CD4-positive, alpha-beta memory T cell (primary cell): ENCODE results near the gene PDCD7. TPM values are rescaled to one million over a fixed set of nuclear protein-coding genes. Genes with fewer than 3 reads are reported as not detected.

ENCODE experiments used
- CTCF ChIA-PET: fragments of 350-600 bp; sonication (Branson Sonifier 250); formaldehyde crosslinking; loops from one replicate; lab custom pipeline; 2021; ENCODE audit warnings: inconsistent platforms; ENCODE audit not compliant: partially characterized antibody; lab: Charles Lee
- POLR2A ChIA-PET: fragments of 350-600 bp; sonication (Branson Sonifier 250); formaldehyde crosslinking; loops from one replicate; lab custom pipeline; 2021; ENCODE audit not compliant: partially characterized antibody; lab: Charles Lee
- DNase-seq, 5 donors: peaks; one replicate each; pipeline versions ENCODE4 v3.0.0 to v3.0.0-alpha.2; 2020 to 2022; ENCODE audit warnings: mixed read lengths in 1 of 5
- H3K27ac ChIP-seq: one replicate; pipeline ENCODE4 v1.7.0; 2013; ENCODE audit warnings: low read depth, low read length
- H3K27me3 ChIP-seq: 2 replicates; pipeline ENCODE4 v1.7.0; 2013; ENCODE audit warnings: mild to moderate bottlenecking, low read length, moderate library complexity; ENCODE audit not compliant: insufficient read depth
- H3K36me3 ChIP-seq: 2 replicates; pipeline ENCODE4 v1.7.0; 2013; ENCODE audit warnings: mild to moderate bottlenecking, low read length, moderate library complexity; ENCODE audit not compliant: insufficient read depth
- H3K4me1 ChIP-seq: 2 replicates; pipeline ENCODE4 v1.7.0; 2013; ENCODE audit warnings: mild to moderate bottlenecking, low read length, moderate library complexity; ENCODE audit not compliant: insufficient read depth
- H3K4me3 ChIP-seq, 2 donors: one replicate each; pipeline ENCODE4 v1.7.0; 2013; ENCODE audit warnings: low read length in 2 of 2, mild to moderate bottlenecking in 1 of 2
- H3K9me3 ChIP-seq, 2 donors: one replicate each; pipeline ENCODE4 v1.7.0; 2013; ENCODE audit warnings: low read length in 2 of 2, control low read depth in 1 of 2; ENCODE audit not compliant: control insufficient read depth in 1 of 2
- H3K27ac Mint-ChIP-seq, 7 donors: one replicate each; pipeline ENCODE4 v1.8.0; 2020 to 2021; ENCODE audit warnings: mixed read lengths in 7 of 7, mild to moderate bottlenecking in 6 of 7, inconsistent platforms in 3 of 7, moderate library complexity in 3 of 7
- H3K27me3 Mint-ChIP-seq, 2 donors: one replicate each; pipeline ENCODE4 v1.8.0; 2020 to 2021; ENCODE audit warnings: mixed read lengths in 2 of 2
- H3K36me3 Mint-ChIP-seq, 2 donors: one replicate each; pipeline ENCODE4 v1.8.0; 2020 to 2021; ENCODE audit warnings: mixed read lengths in 2 of 2, inconsistent platforms in 1 of 2, mild to moderate bottlenecking in 1 of 2
- H3K4me1 Mint-ChIP-seq, 4 donors: one replicate each; pipeline ENCODE4 v1.8.0; 2020 to 2021; ENCODE audit warnings: mixed read lengths in 4 of 4, mild to moderate bottlenecking in 1 of 4
- H3K4me3 Mint-ChIP-seq, 8 donors: one replicate each; pipeline ENCODE4 v1.8.0; 2020 to 2021; ENCODE audit warnings: mixed read lengths in 8 of 8, mild to moderate bottlenecking in 7 of 8, moderate library complexity in 6 of 8, inconsistent platforms in 3 of 8
- H3K9me3 Mint-ChIP-seq, 8 donors: one replicate each; pipeline ENCODE4 v1.8.0; 2020 to 2021; ENCODE audit warnings: mixed read lengths in 8 of 8, mild to moderate bottlenecking in 5 of 8, inconsistent platforms in 3 of 8, moderate library complexity in 1 of 8
- intact Hi-C: fragments of 100-400 bp; cut with micrococcal nuclease; formaldehyde crosslinking; loops from one replicate; pipeline ENCODE4 v1.15.1; 2023
- polyA plus RNA-seq, 2 donors: library from polyadenylated mRNA; unstranded; fragments of 300-500 nt; fragmentation: Illumina TruSeq; gene quantifications; one replicate each; pipeline ENCODE4 v1.2.3, GENCODE V29; 2021
- total RNA-seq, 2 experiments: library from RNA; stranded (reverse); gene quantifications; one replicate each; pipeline ENCODE4 v1.2.3, GENCODE V29; 2021

PDCD7 gene
- total and polyA plus RNA-seq, 4 experiments from 2014 or later, result 8.8 to 40.5 (median 22.8) TPM

GRCh38 chr15:65099336-65099735 is 34.3 kb downstream of the PDCD7 start:
- ChIA-PET POLR2A (no interaction called here), CTCF (interaction anchor here (0.8 kb wide), 1 partner anchor 37 kb away, joined by 3 read pairs; no protein-coding TSS in a partner anchor)
- peaks cover 34 to 52% of the 10 kb centered on the region in 2 donors for H3K36me3 Mint-ChIP-seq
- Histone ChIP-seq H3K27ac (no peak overlapping the region), H3K4me3 (no peak overlapping the region), H3K36me3 (peaks cover 20% of the 10 kb centered on the region), H3K27me3 (no peaks in the 10 kb centered on the region), H3K9me3 (no peaks in the 10 kb centered on the region), H3K4me1 (no peaks in the 10 kb centered on the region)
- H3K27me3 Mint-ChIP-seq, result no peaks in the 10 kb centered on the region
- intact Hi-C loops, result no loop called here
- H3K4me1 Mint-ChIP-seq, result peaks cover 0 to 5% (median 4%) of the 10 kb centered on the region in 4 donors
- no peak overlapping the region for H3K4me3 Mint-ChIP-seq
- no peaks in the 10 kb centered on the region for H3K9me3 Mint-ChIP-seq
- no peak overlapping the region for H3K27ac Mint-ChIP-seq
- DNase-seq, result no peak

DNA sequence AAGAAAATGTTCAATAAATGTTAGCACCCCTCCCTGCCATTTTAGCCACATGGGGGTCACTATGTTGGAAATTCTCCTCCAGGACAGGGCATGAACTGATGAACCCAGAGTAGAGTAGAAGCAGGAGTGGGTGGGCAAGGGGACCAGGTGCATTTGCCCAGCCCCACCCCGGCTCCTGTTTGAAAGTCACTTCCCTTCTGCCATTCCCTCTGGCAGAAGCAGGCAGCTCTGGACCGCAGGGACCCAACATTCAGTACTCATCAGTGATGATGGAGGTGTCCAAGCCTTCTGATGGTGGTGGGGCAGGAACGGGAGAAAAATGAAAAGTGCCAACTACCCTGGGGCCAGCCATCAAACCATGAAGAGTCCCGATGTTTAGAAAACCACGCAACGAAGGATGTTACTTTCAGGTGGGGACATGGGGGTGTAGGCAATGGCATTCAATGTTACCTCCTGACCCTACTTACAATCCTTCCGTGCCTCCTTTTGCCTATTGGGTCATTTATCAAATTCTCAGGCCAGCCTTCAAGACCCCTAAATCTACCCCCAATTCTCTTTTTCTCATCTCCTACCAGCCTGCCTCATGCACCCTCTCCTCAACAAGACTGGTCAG is 35.9 kb downstream of the PDCD7 start:
- peak overlapping the region in 3 of 7 donors; percentile 39 to 65 (median 55) for H3K27ac Mint-ChIP-seq
- intact Hi-C loops, result no loop called here
- peaks cover 34 to 50% of the 10 kb centered on the region in 2 donors for H3K36me3 Mint-ChIP-seq
- H3K27me3 Mint-ChIP-seq, result no peaks in the 10 kb centered on the region
- POLR2A ChIA-PET, result no interaction called here
- no peaks in the 10 kb centered on the region for H3K27me3 ChIP-seq
- no peak overlapping the region for H3K4me3 Mint-ChIP-seq
- DNase-seq, result no peak
- peaks cover 20% of the 10 kb centered on the region for H3K36me3 ChIP-seq
- H3K9me3 ChIP-seq, result no peaks in the 10 kb centered on the region
- no peak overlapping the region for H3K4me3 ChIP-seq
- no peaks in the 10 kb centered on the region for H3K4me1 ChIP-seq
- no peak overlapping the region for H3K27ac ChIP-seq
- H3K9me3 Mint-ChIP-seq, result no peaks in the 10 kb centered on the region
- CTCF ChIA-PET, result no interaction called here
- peaks cover 0 to 5% (median 4%) of the 10 kb centered on the region in 4 donors for H3K4me1 Mint-ChIP-seq

GRCh38 chr15:65096481-65097385 is 36.9 kb downstream of the PDCD7 start:
- H3K27ac Mint-ChIP-seq, result peak overlapping the region in 2 of 7 donors; percentile 29 to 31
- no peaks in the 10 kb centered on the region for H3K9me3 Mint-ChIP-seq
- CTCF ChIA-PET, result no interaction called here
- H3K4me1 Mint-ChIP-seq, result peaks cover 0 to 5% (median 4%) of the 10 kb centered on the region in 4 donors
- H3K4me3 Mint-ChIP-seq, result peak overlapping the region in 1 of 8 donors; percentile 31
- peaks cover 34 to 50% of the 10 kb centered on the region in 2 donors for H3K36me3 Mint-ChIP-seq
- Histone ChIP-seq H3K36me3 (peaks cover 20% of the 10 kb centered on the region), H3K27ac (no peak overlapping the region), H3K4me1 (no peaks in the 10 kb centered on the region), H3K9me3 (no peaks in the 10 kb centered on the region), H3K27me3 (no peaks in the 10 kb centered on the region), H3K4me3 (no peak overlapping the region)
- no peaks in the 10 kb centered on the region for H3K27me3 Mint-ChIP-seq
- POLR2A ChIA-PET, result no interaction called here
- intact Hi-C loops, result no loop called here
- no peak for DNase-seq

DNA sequence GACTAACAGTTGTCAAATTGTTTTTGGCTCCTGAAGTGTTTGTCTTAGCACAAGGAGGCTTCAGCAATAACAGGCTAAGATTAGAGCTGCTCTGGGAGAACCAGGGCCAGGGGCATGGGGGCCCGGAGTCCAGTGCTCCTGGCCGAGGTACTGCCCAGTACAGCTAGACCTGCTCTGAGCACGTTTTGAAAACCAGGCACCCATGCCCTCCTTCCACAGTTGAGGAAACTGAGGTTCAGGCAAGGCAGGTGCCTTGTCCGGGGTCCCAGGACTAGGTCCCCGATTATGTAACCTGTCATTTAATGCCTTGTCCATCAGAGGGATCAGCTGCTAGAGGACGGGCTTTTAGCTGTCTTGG is 37.9 kb downstream of the PDCD7 start:
- Histone ChIP-seq H3K27ac (no peak overlapping the region), H3K9me3 (no peaks in the 10 kb centered on the region), H3K36me3 (peaks cover 16% of the 10 kb centered on the region), H3K4me1 (no peaks in the 10 kb centered on the region), H3K27me3 (no peaks in the 10 kb centered on the region), H3K4me3 (no peak overlapping the region)
- H3K9me3 Mint-ChIP-seq, result no peaks in the 10 kb centered on the region
- H3K4me3 Mint-ChIP-seq, result no peak overlapping the region
- POLR2A ChIA-PET, result no interaction called here
- intact Hi-C loops, result no loop called here
- H3K27me3 Mint-ChIP-seq, result no peaks in the 10 kb centered on the region
- H3K4me1 Mint-ChIP-seq, result no peaks in the 10 kb centered on the region
- CTCF ChIA-PET, result interaction anchor here (0.6 kb wide), 1 partner anchor 188 kb away, joined by 3 read pairs; no protein-coding TSS in a partner anchor
- DNase-seq, result no peak
- peaks cover 24 to 41% of the 10 kb centered on the region in 2 donors for H3K36me3 Mint-ChIP-seq
- no peak overlapping the region for H3K27ac Mint-ChIP-seq

- no peak overlapping the region for H3K27ac ChIP-seq
These were observed 38.4 kb downstream of the PDCD7 start for GRCh38 chr15:65095011-65095746.

GRCh38 chr15:65094294-65094995 is 39.2 kb downstream of the PDCD7 start:
- Histone ChIP-seq H3K27ac (no peak overlapping the region), H3K36me3 (peaks cover 12% of the 10 kb centered on the region), H3K9me3 (no peaks in the 10 kb centered on the region), H3K4me3 (no peak overlapping the region), H3K27me3 (no peaks in the 10 kb centered on the region), H3K4me1 (no peaks in the 10 kb centered on the region)
- peak overlapping the region in 1 of 7 donors; percentile 12 for H3K27ac Mint-ChIP-seq
- H3K4me3 Mint-ChIP-seq, result peak overlapping the region in 1 of 8 donors; percentile 32
- peaks cover 20 to 32% of the 10 kb centered on the region in 2 donors for H3K36me3 Mint-ChIP-seq
- POLR2A ChIA-PET, result no interaction called here
- intact Hi-C loops, result no loop called here
- H3K4me1 Mint-ChIP-seq, result no peaks in the 10 kb centered on the region
- no peak for DNase-seq
- H3K9me3 Mint-ChIP-seq, result no peaks in the 10 kb centered on the region
- H3K27me3 Mint-ChIP-seq, result no peaks in the 10 kb centered on the region
- CTCF ChIA-PET, result no interaction called here

More at GRCh38 chr15:65095011-65095746, 38.4 kb downstream of the PDCD7 start:
- H3K36me3 Mint-ChIP-seq, result peaks cover 20 to 36% of the 10 kb centered on the region in 2 donors
- peak overlapping the region in 3 of 7 donors; percentile 12 to 46 (median 36) for H3K27ac Mint-ChIP-seq
- no peaks in the 10 kb centered on the region for H3K9me3 ChIP-seq
- H3K4me3 Mint-ChIP-seq, result no peak overlapping the region
- CTCF ChIA-PET, result interaction anchor here (0.6 kb wide), 1 partner anchor 189 kb away, joined by 3 read pairs; no protein-coding TSS in a partner anchor
- intact Hi-C loops, result no loop called here
- H3K9me3 Mint-ChIP-seq, result no peaks in the 10 kb centered on the region
- H3K4me1 ChIP-seq, result no peaks in the 10 kb centered on the region
- POLR2A ChIA-PET, result no interaction called here
- no peak overlapping the region for H3K4me3 ChIP-seq
- no peak for DNase-seq
- H3K27me3 Mint-ChIP-seq, result no peaks in the 10 kb centered on the region
- peaks cover 13% of the 10 kb centered on the region for H3K36me3 ChIP-seq
- H3K27me3 ChIP-seq, result no peaks in the 10 kb centered on the region
- no peaks in the 10 kb centered on the region for H3K4me1 Mint-ChIP-seq
